ENCODE results near the gene PARN.
"Not testable (repeated sequence)": the region's sequence is repeated elsewhere in the genome, so short reads cannot be mapped to it uniquely, and the experiment has no call there.

GRCh38 chr16:14574698-14575415 is 55.2 kb downstream of the PARN start:
- TF ChIP-seq CTCF (IDR thresholded peaks at IDR 0.05); ZBTB21 (CRISPR knock-in tag; IDR thresholded peaks at IDR 0.05; ENCODE audit: borderline replicate concordance); CREB1 (CRISPR knock-in tag; IDR thresholded peaks at IDR 0.05); MAX (CRISPR knock-in tag; IDR thresholded peaks at IDR 0.05); USF2 (CRISPR knock-in tag; IDR thresholded peaks at IDR 0.05); ZNF121 (CRISPR knock-in tag; IDR thresholded peaks at IDR 0.05); CBFB (CRISPR knock-in tag; IDR thresholded peaks at IDR 0.05; ENCODE audit: low read depth): not testable (repeated sequence)

Measured in WTC11 (cell line).